Loucy (cell line): ENCODE measurements around the gene SIPA1.
A peak's percentile ranks its signal among the peaks of the same experiment; 100 is the strongest.

Source experiments
- H2AFZ ChIP-seq: fragments of 200-600 bp; sonication (generic); 2 replicates; pipeline ENCODE4 v1.6.0; 2016; ENCODE audit warnings: antibody characterized with exemption, mild to moderate bottlenecking, low read length, moderate library complexity
- H3F3A ChIP-seq: fragments of 200-600 bp; 2 replicates; pipeline ENCODE4 v1.6.0; 2016; ENCODE audit warnings: antibody characterized with exemption, low read depth, mild to moderate bottlenecking
- H3K27me3 ChIP-seq: fragments of 200-600 bp; sonication (generic); 2 replicates; pipeline ENCODE4 v1.6.1; 2014; ENCODE audit warnings: low read length, mild to moderate bottlenecking; ENCODE audit not compliant: insufficient read depth, poor library complexity, severe bottlenecking
- H3K36me3 ChIP-seq: fragments of 200-600 bp; sonication (generic); 2 replicates; pipeline ENCODE4 v1.6.1; 2016; ENCODE audit warnings: low read length; ENCODE audit not compliant: insufficient read depth
- H3K4me1 ChIP-seq: fragments of 200-600 bp; sonication (generic); 2 replicates; pipeline ENCODE4 v1.5.1; 2014; ENCODE audit warnings: low read length, mild to moderate bottlenecking; ENCODE audit not compliant: insufficient read depth, poor library complexity, severe bottlenecking
- H3K4me2 ChIP-seq: fragments of 200-600 bp; sonication (generic); 2 replicates; pipeline ENCODE4 v1.6.0; 2014; ENCODE audit warnings: antibody characterized with exemption, low read length, low read depth, mild to moderate bottlenecking; ENCODE audit not compliant: poor library complexity, severe bottlenecking
- H3K4me3 ChIP-seq: fragments of 200-600 bp; sonication (generic); 2 replicates; pipeline ENCODE4 v1.5.1; 2014; ENCODE audit warnings: low read length, mild to moderate bottlenecking, mixed read lengths; ENCODE audit not compliant: poor library complexity, severe bottlenecking
- H3K79me2 ChIP-seq: fragments of 200-600 bp; sonication (generic); 2 replicates; pipeline ENCODE4 v1.6.1; 2014; ENCODE audit warnings: low read length; ENCODE audit not compliant: insufficient read depth
- H3K9ac ChIP-seq: fragments of 200-600 bp; sonication (generic); 2 replicates; pipeline ENCODE4 v1.6.0; 2014; ENCODE audit warnings: mild to moderate bottlenecking, low read depth, low read length, moderate library complexity; ENCODE audit not compliant: poor library complexity, severe bottlenecking
- H3K9me2 ChIP-seq: fragments of 200-600 bp; sonication (generic); replicated peaks from 2 replicates; pipeline ENCODE4 v1.6.1; 2016; ENCODE audit warnings: low read depth, low read length, mixed read lengths
- H3K9me3 ChIP-seq: fragments of 200-600 bp; sonication (generic); 2 replicates; pipeline ENCODE4 v1.6.1; 2014; ENCODE audit warnings: mild to moderate bottlenecking, antibody characterized with exemption, low read length, low read depth; ENCODE audit not compliant: insufficient read depth
- H4K20me1 ChIP-seq: fragments of 200-600 bp; sonication (generic); 2 replicates; pipeline ENCODE4 v1.6.0; 2014; ENCODE audit warnings: antibody characterized with exemption, low read length, mild to moderate bottlenecking; ENCODE audit not compliant: insufficient read depth, poor library complexity, severe bottlenecking
- EZH2phosphoT487 ChIP-seq: fragments of 200-600 bp; IDR thresholded peaks from 2 replicates; pipeline ENCODE4 v1.6.1; 2018; ENCODE audit warnings: antibody characterized with exemption, mild to moderate bottlenecking, moderate library complexity, borderline replicate concordance
- TF ChIP-seq, protein P1 (sequence below): fragments of 200-600 bp; sonication (generic); conservative IDR thresholded peaks from 2 replicates; pipeline ENCODE4 v1.5.1; 2014; ENCODE audit warnings: mild to moderate bottlenecking, antibody characterized with exemption, low read length

The SIPA1 gene

GRCh38 chr11:65590240-65590738 is 47.6 kb upstream of the SIPA1 start:
- H3K4me3 ChIP-seq = no peak overlapping the region
- no peak for TF ChIP-seq EZH2phosphoT487
- TF ChIP-seq, protein P1, sequence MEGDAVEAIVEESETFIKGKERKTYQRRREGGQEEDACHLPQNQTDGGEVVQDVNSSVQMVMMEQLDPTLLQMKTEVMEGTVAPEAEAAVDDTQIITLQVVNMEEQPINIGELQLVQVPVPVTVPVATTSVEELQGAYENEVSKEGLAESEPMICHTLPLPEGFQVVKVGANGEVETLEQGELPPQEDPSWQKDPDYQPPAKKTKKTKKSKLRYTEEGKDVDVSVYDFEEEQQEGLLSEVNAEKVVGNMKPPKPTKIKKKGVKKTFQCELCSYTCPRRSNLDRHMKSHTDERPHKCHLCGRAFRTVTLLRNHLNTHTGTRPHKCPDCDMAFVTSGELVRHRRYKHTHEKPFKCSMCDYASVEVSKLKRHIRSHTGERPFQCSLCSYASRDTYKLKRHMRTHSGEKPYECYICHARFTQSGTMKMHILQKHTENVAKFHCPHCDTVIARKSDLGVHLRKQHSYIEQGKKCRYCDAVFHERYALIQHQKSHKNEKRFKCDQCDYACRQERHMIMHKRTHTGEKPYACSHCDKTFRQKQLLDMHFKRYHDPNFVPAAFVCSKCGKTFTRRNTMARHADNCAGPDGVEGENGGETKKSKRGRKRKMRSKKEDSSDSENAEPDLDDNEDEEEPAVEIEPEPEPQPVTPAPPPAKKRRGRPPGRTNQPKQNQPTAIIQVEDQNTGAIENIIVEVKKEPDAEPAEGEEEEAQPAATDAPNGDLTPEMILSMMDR = no peak
- H3K9me3 ChIP-seq = no peaks in the 10 kb centered on the region
- H3K9ac ChIP-seq = peak overlapping the region; percentile 38
- no peaks in the 10 kb centered on the region for H3K36me3 ChIP-seq
- H3K4me1 ChIP-seq = peaks cover 20% of the 10 kb centered on the region
- H3K9me2 ChIP-seq = no peaks in the 10 kb centered on the region
- no peak overlapping the region for H3K4me2 ChIP-seq
- peaks cover 2% of the 10 kb centered on the region for H4K20me1 ChIP-seq
- no peaks in the 10 kb centered on the region for H3K27me3 ChIP-seq
- H3K79me2 ChIP-seq = no peaks in the 10 kb centered on the region
- no peak overlapping the region for H2AFZ ChIP-seq
- H3F3A ChIP-seq = no peaks in the 10 kb centered on the region

- peaks cover 2% of the 10 kb centered on the region for H4K20me1 ChIP-seq
- no peaks in the 10 kb centered on the region for H3K9me3 ChIP-seq
- H3K27me3 ChIP-seq = no peaks in the 10 kb centered on the region
- H3K9me2 ChIP-seq = no peaks in the 10 kb centered on the region
- no peak overlapping the region for H2AFZ ChIP-seq
- H3K4me3 ChIP-seq = no peak overlapping the region
- no peaks in the 10 kb centered on the region for H3F3A ChIP-seq
- H3K4me2 ChIP-seq = no peak overlapping the region
- no peak for TF ChIP-seq EZH2phosphoT487
- TF ChIP-seq, protein P1 = no peak
- H3K36me3 ChIP-seq = no peaks in the 10 kb centered on the region
- H3K4me1 ChIP-seq = peaks cover 20% of the 10 kb centered on the region
- H3K79me2 ChIP-seq = no peaks in the 10 kb centered on the region
- H3K9ac ChIP-seq = no peak overlapping the region
Observed at GRCh38 chr11:65591939-65592857, 45.7 kb upstream of the SIPA1 start.

GRCh38 chr11:65592858-65593517 is 44.9 kb upstream of the SIPA1 start:
- TF ChIP-seq EZH2phosphoT487 = no peak
- TF ChIP-seq, protein P1 = no peak
- peaks cover 2% of the 10 kb centered on the region for H4K20me1 ChIP-seq
- H3F3A ChIP-seq = no peaks in the 10 kb centered on the region
- no peak overlapping the region for H3K4me2 ChIP-seq
- H3K79me2 ChIP-seq = no peaks in the 10 kb centered on the region
- H3K9me2 ChIP-seq = no peaks in the 10 kb centered on the region
- peaks cover 3% of the 10 kb centered on the region; the same call in 1 of the 2 replicates for H3K36me3 ChIP-seq
- H3K4me3 ChIP-seq = no peak overlapping the region
- peaks cover 18% of the 10 kb centered on the region for H3K4me1 ChIP-seq
- no peak overlapping the region for H3K9ac ChIP-seq
- H2AFZ ChIP-seq = no peak overlapping the region
- no peaks in the 10 kb centered on the region for H3K9me3 ChIP-seq
- no peaks in the 10 kb centered on the region for H3K27me3 ChIP-seq
